ENCODE data around the gene MS4A8.

DNA sequence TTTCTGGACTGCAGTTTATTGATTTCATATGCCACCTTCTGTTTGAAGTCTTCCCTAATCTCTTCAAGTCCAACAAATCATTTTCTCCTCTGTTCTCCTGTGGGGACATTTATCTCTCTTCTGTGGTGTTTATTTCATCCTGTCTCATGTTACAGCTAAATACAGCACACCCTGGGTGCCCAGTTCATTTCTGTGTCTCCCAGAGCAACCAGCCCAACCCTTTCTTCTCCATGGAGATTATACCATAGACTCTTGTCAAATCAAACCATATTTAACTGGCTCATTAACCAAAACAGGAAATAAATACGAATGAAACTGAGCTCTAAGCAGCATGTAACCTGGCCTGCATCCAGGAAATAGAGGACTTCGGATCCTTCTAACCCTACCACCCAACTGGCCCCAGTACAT is at the start of gene MS4A8:
- TF ChIP-seq CTCF (IDR thresholded peaks at IDR 0.05) (no peak), POLR2A (IDR thresholded peaks at IDR 0.05) (no peak)

Measured in esophagus squamous epithelium (tissue), 4 donors.